OCI-LY7 (cell line): Measurements from ENCODE around the gene DNAJC27.

Experiments
- CTCF ChIP-seq: fragments of 200-600 bp; sonication (generic); conservative IDR thresholded peaks from 2 replicates; pipeline ENCODE4 v1.5.1; 2014; ENCODE audit warnings: mild to moderate bottlenecking, antibody characterized with exemption, low read length, moderate library complexity, mixed read lengths
- EZH2phosphoT487 ChIP-seq: fragments of 200-600 bp; sonication (generic); IDR thresholded peaks from 2 replicates; pipeline ENCODE4 v1.6.1; 2018; ENCODE audit warnings: low read depth, borderline replicate concordance, mild to moderate bottlenecking, mixed run types, antibody characterized with exemption, low read length, moderate library complexity, mixed read lengths

GRCh38 chr2:24977631-24978030, 5.9 kb upstream of the DNAJC27 start:
- no peak for TF ChIP-seq CTCF
- no peak for TF ChIP-seq EZH2phosphoT487
